G401.6 (cell line): ENCODE results near the gene CLSTN2.

Experiments used
- FAIRE-seq: peaks from 2 replicates; lab custom pipeline; 2012; peaks lifted over from hg19 to GRCh38; lab: Jason Lieb, UNC

CLSTN2 gene

GRCh38 chr3:140343211-140344081, 408.5 kb downstream of the CLSTN2 start:
- no peak for FAIRE-seq

GRCh38 chr3:140344082-140344454, 409.1 kb downstream of the CLSTN2 start:
- no peak for FAIRE-seq

- FAIRE-seq = no peak
Measured at GRCh38 chr3:140344601-140345205, 409.7 kb downstream of the CLSTN2 start.

- FAIRE-seq = no peak
Measured at GRCh38 chr3:140347151-140347550, 412.2 kb downstream of the CLSTN2 start.

GRCh38 chr3:140349938-140350337, 415.0 kb downstream of the CLSTN2 start:
- FAIRE-seq = no peak

- no peak for FAIRE-seq
Measured at GRCh38 chr3:140351466-140351865, 416.5 kb downstream of the CLSTN2 start.

GRCh38 chr3:140355481-140355880, 420.5 kb downstream of the CLSTN2 start:
- no peak for FAIRE-seq

- FAIRE-seq = no peak
Measured at GRCh38 chr3:140358686-140359085, 423.7 kb downstream of the CLSTN2 start.

- FAIRE-seq = no peak
Measured at GRCh38 chr3:140359233-140359995, 424.4 kb downstream of the CLSTN2 start.

- FAIRE-seq = no peak
Measured at GRCh38 chr3:140360332-140360731, 425.3 kb downstream of the CLSTN2 start.

GRCh38 chr3:140363801-140364200, 428.8 kb downstream of the CLSTN2 start:
- no peak for FAIRE-seq

GRCh38 chr3:140365872-140366697, 431.1 kb downstream of the CLSTN2 start:
- no peak for FAIRE-seq

- FAIRE-seq = no peak
Measured at GRCh38 chr3:140368223-140368811, 433.3 kb downstream of the CLSTN2 start.

- no peak for FAIRE-seq
Measured at GRCh38 chr3:140370686-140371085, 435.7 kb downstream of the CLSTN2 start.

- no peak for FAIRE-seq
Measured at GRCh38 chr3:140373234-140373633, 438.2 kb downstream of the CLSTN2 start.

GRCh38 chr3:140375002-140375401, 440.0 kb downstream of the CLSTN2 start:
- FAIRE-seq = no peak

- FAIRE-seq = no peak
Measured at GRCh38 chr3:140376136-140376889, 441.3 kb downstream of the CLSTN2 start.

GRCh38 chr3:140377644-140378043, 442.7 kb downstream of the CLSTN2 start:
- no peak for FAIRE-seq

- no peak for FAIRE-seq
Measured at GRCh38 chr3:140378571-140379340, 443.8 kb downstream of the CLSTN2 start.
